NOMO-1 treated with DMSO at 0.1 percent for 48 hours (cell line): ENCODE measurements around the gene KLHL35.
"Not testable (repeated sequence)": the region's sequence is repeated elsewhere in the genome, so short reads cannot be mapped to it uniquely, and the experiment has no call there.

Experiments used
- DNase-seq: peaks from one replicate; lab custom pipeline; 2025; ENCODE audit not compliant: unreplicated experiment; lab: John Stamatoyannopoulos, UW

Gene KLHL35

DNA sequence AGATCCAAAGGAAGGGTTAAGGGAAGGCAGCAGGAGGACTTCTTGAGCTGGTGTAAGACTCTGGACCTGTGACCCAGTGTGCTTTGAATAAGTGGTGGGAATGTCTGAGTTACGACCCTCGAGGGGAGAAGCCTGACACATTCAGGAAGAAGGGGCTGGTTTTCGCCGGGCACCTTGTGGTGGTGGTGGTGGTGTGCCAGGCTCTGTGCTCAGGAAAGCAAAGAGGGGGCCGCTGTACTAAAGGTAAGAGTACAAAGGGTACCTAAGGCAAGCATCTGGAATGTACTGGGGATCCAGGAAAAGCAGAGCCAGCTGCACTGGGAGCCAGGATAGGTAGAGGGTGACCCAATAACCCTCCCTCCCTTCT lies 6.3 kb downstream of the KLHL35 start:
- no peak for DNase-seq

DNA sequence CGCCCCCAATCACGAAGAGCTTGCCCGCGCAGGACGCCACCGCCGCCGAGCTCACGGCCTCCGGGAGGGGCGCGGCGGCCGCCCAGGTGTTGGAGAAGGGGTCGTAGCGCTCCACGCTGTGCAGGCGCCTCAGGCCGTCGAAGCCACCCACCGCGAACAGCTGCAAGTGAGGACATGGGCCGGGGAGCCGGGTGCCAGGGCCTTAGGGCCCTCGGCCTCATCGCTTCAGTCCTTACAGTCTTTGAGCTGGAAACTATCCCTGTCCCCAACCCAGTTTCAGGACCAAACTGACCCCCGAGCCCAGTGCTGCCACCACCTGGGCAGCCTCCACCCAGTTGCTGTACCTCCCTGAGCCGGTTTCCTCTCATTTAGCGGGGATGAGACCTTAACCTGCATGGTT lies 7.6 kb downstream of the KLHL35 start:
- DNase-seq: no peak

DNA sequence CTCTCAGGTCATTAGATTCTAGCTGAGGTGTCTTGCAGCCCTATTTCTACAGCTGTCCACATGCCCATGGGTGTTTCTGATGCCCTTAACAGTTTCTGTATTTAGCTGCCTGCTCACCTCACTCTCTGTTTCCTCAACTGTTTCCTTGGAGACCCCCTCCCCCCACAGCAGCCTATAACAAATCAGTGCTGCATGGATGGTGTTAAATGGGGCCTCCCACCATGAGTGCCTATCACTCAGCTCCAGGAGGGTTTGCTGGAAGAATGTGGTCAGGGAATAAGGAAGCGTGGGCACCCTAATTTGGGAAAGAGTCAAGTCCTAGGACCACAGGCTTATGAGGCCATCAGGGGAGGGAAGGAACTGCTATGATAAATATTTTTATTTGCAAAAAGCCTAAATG lies 8.6 kb downstream of the KLHL35 start:
- no peak for DNase-seq

- DNase-seq: no peak
Measured at GRCh38 chr11:75423721-75424120, 9.3 kb downstream of the KLHL35 start.

DNA sequence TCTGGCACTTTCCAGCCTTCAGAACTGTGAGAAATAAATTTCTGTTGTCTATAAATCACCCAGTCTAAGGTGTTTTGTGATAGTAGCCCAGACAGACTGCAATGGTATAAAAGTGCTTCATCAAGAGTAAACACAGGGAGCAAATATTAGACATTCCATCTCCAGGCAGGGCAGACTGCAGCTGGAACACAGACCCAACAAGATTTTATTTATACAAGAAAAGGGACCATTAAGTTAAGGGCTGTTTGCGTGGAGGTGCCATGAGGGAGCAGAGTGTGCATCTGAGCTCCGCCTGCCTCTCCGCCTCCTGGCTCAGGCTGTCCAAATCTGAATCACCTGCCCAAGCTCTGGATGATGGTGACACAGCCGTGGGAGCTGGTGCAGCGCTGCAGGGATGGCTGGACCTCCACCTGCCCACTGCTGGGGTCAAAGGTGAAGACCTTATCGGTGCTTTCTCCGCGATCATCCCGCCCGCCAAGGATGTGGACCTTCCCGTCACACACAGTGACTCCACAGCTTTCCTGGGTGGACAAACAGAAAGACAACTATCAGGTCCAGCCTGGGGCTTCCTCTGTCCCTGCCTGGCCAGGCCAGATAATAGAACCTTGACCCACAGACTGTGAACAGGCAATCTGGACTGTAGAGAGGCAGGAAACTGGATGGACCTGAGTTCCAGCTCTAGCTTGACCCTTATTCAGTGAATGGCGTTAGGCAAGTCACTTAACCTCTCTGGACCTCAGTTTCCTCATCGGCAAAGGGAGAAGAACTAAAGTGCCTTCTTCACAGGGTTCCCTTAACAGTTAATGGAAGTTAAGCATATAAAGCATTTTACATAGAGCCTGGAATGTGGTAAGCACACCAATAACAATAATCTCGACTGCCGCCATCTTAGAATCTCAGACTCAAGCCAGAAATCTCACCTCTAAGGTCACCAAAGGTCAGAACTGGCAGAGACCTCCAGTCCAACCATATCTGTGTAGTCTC lies 10.5 kb downstream of the KLHL35 start:
- DNase-seq: no peak

DNA sequence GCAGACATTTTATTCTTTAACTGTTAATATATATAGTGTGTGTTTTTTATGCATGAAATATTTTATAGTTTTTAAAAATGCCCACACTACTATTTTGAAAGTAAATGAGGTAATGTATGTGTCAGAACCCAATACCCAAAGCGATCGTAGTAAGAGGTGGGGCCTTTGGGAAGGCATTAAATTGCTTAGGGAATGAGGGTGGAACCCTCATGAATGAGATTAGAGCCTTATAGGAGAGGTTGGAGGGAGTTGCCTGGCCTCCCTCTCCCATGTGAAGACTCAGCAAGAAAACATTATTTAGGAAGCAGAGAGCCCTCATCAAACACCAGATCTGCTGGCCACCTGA lies 11.1 kb downstream of the KLHL35 start:
- DNase-seq: no peak

DNA sequence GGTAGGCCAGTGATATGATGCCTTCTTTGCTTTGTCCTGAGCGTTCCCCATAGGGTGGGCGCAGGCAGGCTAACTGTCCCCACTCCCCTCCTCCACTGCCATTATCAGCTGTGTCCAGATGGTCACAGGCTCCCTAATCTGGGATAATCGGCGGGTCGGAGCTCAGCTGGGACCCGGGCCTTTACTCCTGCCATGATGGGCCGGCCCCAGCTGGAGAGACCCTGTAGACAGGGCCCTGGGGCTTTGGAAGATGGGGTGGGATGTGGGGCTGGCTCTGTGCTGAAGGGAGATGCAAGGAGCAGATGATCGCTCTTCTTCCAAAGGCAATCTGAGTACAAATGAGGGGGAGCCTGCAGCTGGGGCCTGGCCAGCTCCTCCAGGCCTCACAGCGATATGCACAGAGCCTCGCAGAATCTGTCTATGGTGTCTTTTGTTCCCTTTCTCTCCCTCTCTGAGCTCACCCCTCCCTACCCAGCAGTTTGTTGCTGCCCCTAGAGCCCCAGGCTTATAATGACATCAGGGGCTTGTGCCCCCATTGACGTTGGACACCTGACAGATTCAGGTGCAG lies 11.9 kb downstream of the KLHL35 start:
- DNase-seq: no peak

DNA sequence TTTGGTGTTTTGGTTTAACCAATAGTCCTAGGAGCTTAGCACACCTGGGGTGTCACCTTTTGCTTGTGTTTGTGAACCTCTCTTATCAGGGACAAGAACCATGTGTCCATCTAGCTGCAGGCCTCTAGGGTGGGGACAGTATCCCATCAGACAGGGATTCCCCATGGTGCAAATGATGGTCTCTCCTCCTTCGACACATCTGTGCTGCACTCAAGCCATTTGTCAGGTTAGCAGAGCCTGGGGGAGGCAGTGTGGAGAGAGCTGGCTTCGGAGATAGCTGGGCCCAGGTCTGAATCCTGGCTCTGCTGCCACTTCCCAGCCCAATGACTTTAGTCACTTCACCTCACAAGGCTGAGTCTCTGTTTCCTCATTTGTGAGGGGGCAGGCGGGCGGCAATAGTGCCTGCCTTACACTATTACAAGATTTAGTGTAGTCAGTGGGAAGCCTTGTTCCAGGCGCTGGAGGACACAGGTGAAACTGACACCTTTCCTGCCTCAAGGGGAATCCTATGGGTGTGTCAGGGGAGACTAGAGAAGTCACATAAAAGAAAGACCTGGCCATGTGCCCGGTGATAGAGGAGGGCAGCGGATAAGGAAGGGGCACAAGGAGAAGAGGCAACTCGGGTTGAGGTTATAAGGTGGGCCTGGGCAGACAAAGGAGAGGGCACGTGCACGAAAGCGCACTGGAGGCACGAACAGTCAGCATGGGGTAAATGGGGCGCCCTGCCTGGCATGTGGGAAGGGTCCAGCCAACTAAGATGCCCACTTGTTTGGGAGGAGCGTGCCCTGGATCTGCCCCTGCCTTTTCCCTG lies 12.6 kb downstream of the KLHL35 start:
- no peak for DNase-seq

DNA sequence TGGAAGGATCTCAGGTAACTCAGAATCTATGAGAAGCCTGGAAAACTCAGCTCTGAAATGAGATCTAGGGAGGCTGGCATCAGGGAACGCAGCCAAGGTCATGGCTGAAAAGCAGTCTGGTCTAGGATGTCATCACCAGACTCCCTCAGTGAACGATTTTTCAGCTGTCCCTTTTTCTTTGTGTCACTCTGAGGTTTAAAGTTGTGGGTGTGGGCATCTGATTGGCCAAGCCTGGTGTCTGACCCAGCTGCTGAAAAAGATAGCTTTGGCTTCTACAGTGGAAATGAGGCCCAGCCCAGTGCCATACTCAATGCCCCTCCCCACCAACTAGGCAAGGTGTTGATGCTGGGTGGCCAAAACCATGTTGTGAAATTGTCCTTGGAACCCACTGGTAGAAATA lies 19.1 kb downstream of the KLHL35 start:
- no peak for DNase-seq

- DNase-seq: not testable (repeated sequence)
Measured at GRCh38 chr11:75413146-75413545, 19.9 kb downstream of the KLHL35 start.

DNA sequence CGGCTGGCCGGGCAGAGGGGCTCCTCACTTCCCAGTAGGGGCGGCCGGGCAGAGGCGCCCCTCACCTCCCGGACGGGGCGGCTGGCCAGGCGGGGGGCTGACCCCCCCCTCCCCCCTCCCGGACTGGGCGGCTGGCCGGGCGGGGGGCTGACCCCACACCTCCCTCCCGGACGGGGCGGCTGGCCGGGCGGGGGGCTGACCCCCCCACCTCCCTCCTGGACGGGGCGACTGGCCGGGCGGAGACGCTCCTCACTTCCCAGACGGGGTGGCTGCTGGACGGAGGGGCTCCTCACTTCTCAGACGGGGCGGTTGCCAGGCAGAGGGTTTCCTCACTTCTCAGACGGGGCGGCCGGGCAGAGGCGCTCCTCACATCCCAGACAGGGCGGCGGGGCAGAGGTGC lies 23.0 kb downstream of the KLHL35 start:
- DNase-seq: not testable (repeated sequence)

DNA sequence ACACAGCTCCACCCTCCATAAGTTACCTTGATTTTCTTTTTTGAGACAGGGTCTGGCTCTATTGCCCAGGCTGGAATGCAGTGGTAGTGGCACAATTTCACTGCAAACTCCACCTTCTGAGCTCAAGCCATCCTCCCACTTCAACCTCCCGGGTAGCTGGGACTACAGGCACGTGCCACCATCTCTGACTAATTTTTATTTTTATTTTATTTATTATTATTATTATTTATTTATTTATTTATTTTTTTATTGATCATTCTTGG lies 24.1 kb downstream of the KLHL35 start:
- DNase-seq: no peak

GRCh38 chr11:75406338-75406777 lies 26.6 kb downstream of the KLHL35 start:
- DNase-seq: no peak

- DNase-seq: no peak
Measured at GRCh38 chr11:75403983-75404658, 28.9 kb downstream of the KLHL35 start.

- DNase-seq: no peak
Measured at GRCh38 chr11:75403037-75403436, 30.0 kb downstream of the KLHL35 start.

GRCh38 chr11:75402002-75402773 lies 30.8 kb downstream of the KLHL35 start:
- no peak for DNase-seq

GRCh38 chr11:75400146-75400865 lies 32.7 kb downstream of the KLHL35 start:
- peak; percentile 30 for DNase-seq

GRCh38 chr11:75399344-75400145 lies 33.5 kb downstream of the KLHL35 start, which contains the start of gene RPS3:
TSS of gene RPS3 (plus strand) at chr11:75399518. CDS start at chr11:75399548, 30 bp downstream.
- peak; percentile 85 for DNase-seq

DNA sequence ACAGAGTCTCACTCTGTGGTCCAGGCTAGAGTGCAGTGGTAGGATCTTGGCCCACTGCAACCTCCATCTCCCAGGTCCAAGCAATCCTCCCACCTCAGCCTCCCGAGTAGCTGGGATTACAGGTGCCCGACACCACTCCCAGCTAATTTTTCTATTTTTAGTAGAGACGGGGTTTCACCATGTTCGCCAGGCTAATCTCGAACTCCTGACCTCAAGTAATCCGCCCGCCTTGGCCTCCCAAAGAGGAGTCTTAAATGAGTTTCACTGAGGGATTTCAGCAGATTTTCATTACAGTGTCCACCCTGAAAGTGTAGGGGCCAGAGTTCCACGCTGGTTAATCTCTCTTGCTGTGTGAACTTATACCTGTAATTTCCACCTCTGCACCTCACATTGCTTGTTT lies 34.1 kb downstream of the KLHL35 start:
- DNase-seq: no peak
